K562 (cell line): ENCODE results near the gene CEP68. TPM values are rescaled to one million over a fixed set of nuclear protein-coding genes. Genes with fewer than 3 reads are reported as not detected.

Experiments
- ATAC-seq: fragments of 200-7000 bp; cut with Tn5 transposase; 3 replicates; pipeline ENCODE4 v1.9.1; 2020; ENCODE audit warnings: moderate library complexity
- BruUV-seq: library from RNA; stranded (reverse); fragments of 400-500 nt; replicated peaks from 2 replicates; lab custom pipeline; 2021; lab: Mats Ljungman, UMichigan
- CTCF ChIA-PET: fragments of 300-600 bp; formaldehyde crosslinking; extraction: SDS; loops from one replicate; lab custom pipeline; 2021; ENCODE audit warnings: low intra/inter-chr PET ratio; lab: Yijun Ruan, JAX
- POLR2A ChIA-PET: fragments of 300-600, 350-650 bp; sonication (Branson Sonifier 250); formaldehyde crosslinking; extraction: SDS; loops from one replicate; lab custom pipeline; 2021; ENCODE audit warnings: antibody characterized with exemption, inconsistent platforms; lab: Yijun Ruan, JAX
- DNase-seq, 4 experiments: peaks; one replicate each; pipeline versions ENCODE4 v3.0.0 to v3.0.0-alpha.2; 2011 to 2018; ENCODE audit warnings: low spot score in 3 of 4, mixed read lengths in 3 of 4; ENCODE audit errors: extremely low read depth in 1 of 4
- FAIRE-seq: peaks from 2 replicates; lab custom pipeline; 2011; peaks lifted over from hg19 to GRCh38; lab: Jason Lieb, UNC
- H2AFZ ChIP-seq: 2 replicates; pipeline ENCODE4 v1.6.0; 2011; ENCODE audit warnings: low read depth, low read length, control low read depth, inconsistent platforms
- H3K27ac ChIP-seq: fragments of 200-600 bp; 3 replicates; pipeline ENCODE4 v1.8.0; 2011; ENCODE audit warnings: low read depth, mild to moderate bottlenecking, control low read depth, inconsistent platforms, low read length, moderate library complexity, mixed read lengths; ENCODE audit errors: extremely low read depth
- H3K27me3 ChIP-seq, 2 experiments: fragments of 300-600 bp in 1 of 2; 2 replicates in 1 of 2; 3 replicates in 1 of 2; pipeline versions ENCODE4 v1.6.0 to v1.8.0; 2011; ENCODE audit warnings: inconsistent platforms in 2 of 2, low read length in 2 of 2, mild to moderate bottlenecking in 1 of 2, mixed read lengths in 1 of 2, moderate library complexity in 1 of 2; ENCODE audit not compliant: control insufficient read depth in 2 of 2, insufficient read depth in 2 of 2
- H3K36me3 ChIP-seq: fragments of 300-600 bp; 3 replicates; pipeline ENCODE4 v1.8.0; 2011; ENCODE audit warnings: mild to moderate bottlenecking, low read length, inconsistent platforms; ENCODE audit not compliant: control insufficient read depth, insufficient read depth
- H3K4me1 ChIP-seq, 2 experiments: fragments of 200-600 bp in 1 of 2; replicated peaks in 1 of 2; 2 replicates in 1 of 2; 3 replicates in 1 of 2; pipeline versions ENCODE4 v1.5.1 to v1.8.0; 2011; ENCODE audit warnings: inconsistent platforms in 2 of 2, low read length in 2 of 2, mild to moderate bottlenecking in 1 of 2, mixed read lengths in 1 of 2, moderate library complexity in 1 of 2; ENCODE audit not compliant: control insufficient read depth in 2 of 2, insufficient read depth in 2 of 2
- H3K4me2 ChIP-seq: 2 replicates; pipeline ENCODE4 v1.6.1; 2011; ENCODE audit warnings: low read length, control low read depth, inconsistent platforms, mixed read lengths; ENCODE audit not compliant: insufficient read depth
- H3K4me3 ChIP-seq: fragments of 200-600 bp; sonication (generic), shearing (Covaris generic); 2 replicates; pipeline ENCODE4 v1.5.1; 2016; ENCODE audit warnings: control low read depth, inconsistent platforms
- H3K79me2 ChIP-seq: fragments of 200-600 bp; 3 replicates; pipeline ENCODE4 v1.8.0; 2011; ENCODE audit warnings: low read length, inconsistent platforms; ENCODE audit not compliant: control insufficient read depth, insufficient read depth
- H3K9ac ChIP-seq, 2 experiments: 2 replicates each; pipeline versions ENCODE4 v1.6.0 to v1.6.1; 2011; ENCODE audit warnings: low read depth in 2 of 2, low read length in 2 of 2, control low read depth in 1 of 2, inconsistent platforms in 1 of 2, mild to moderate bottlenecking in 1 of 2, mixed read lengths in 1 of 2; ENCODE audit not compliant: insufficient read depth in 1 of 2
- H3K9me1 ChIP-seq: one replicate; pipeline ENCODE4 v1.6.0; 2011; ENCODE audit warnings: inconsistent platforms, mild to moderate bottlenecking, low read length, moderate library complexity; ENCODE audit not compliant: control insufficient read depth, insufficient read depth
- H3K9me3 ChIP-seq: replicated peaks from 2 replicates; pipeline ENCODE4 v1.5.1; 2011; ENCODE audit warnings: low read depth, low read length, inconsistent platforms; ENCODE audit not compliant: control insufficient read depth, insufficient read depth
- H4K20me1 ChIP-seq: replicated peaks from 2 replicates; pipeline ENCODE4 v1.6.1; 2011; ENCODE audit warnings: low read length, inconsistent platforms, mixed read lengths; ENCODE audit not compliant: control insufficient read depth, insufficient read depth
- CBFA2T2 ChIP-seq: fragments of 450-650 bp; conservative IDR thresholded peaks from 2 replicates; pipeline ENCODE4 v1.6.1; 2017; ENCODE audit warnings: mild to moderate bottlenecking
- CBFA2T3 ChIP-seq: fragments of 450-650 bp; IDR thresholded peaks from 2 replicates; pipeline ENCODE4 v1.6.1; 2017
- CREM ChIP-seq: IDR thresholded peaks from 2 replicates; pipeline ENCODE4 v1.6.1; 2014; ENCODE audit warnings: antibody characterized with exemption, low read depth
- DDX20 ChIP-seq: fragments of 450-650 bp; IDR thresholded peaks from 2 replicates; pipeline ENCODE4 v1.6.1; 2016; ENCODE audit warnings: missing genetic modification characterization, low read depth, mild to moderate bottlenecking, missing compliant biosample characterization, moderate library complexity
- GABPB2 ChIP-seq: fragments of 250-450 bp; sonication (Bioruptor Pico); conservative IDR thresholded peaks from 2 replicates; pipeline ENCODE4 v1.5.1; 2021; ENCODE audit warnings: mild to moderate bottlenecking
- MEF2D ChIP-seq: conservative IDR thresholded peaks from 2 replicates; pipeline ENCODE4 v1.6.1; 2016; ENCODE audit warnings: low read depth, missing genetic modification characterization, missing compliant biosample characterization
- NCOR1 ChIP-seq: fragments of 450-650 bp; IDR thresholded peaks from 2 replicates; pipeline ENCODE4 v1.6.1; 2016; ENCODE audit warnings: mild to moderate bottlenecking, moderate library complexity
- TAL1 ChIP-seq: fragments of 450-650 bp; IDR thresholded peaks from 2 replicates; pipeline ENCODE4 v1.6.1; 2016; ENCODE audit warnings: mild to moderate bottlenecking
- TCF3 ChIP-seq: sonication (generic); formaldehyde crosslinking; IDR thresholded peaks from 2 replicates; pipeline ENCODE4 v1.4.0; 2020; ENCODE audit warnings: mild to moderate bottlenecking, missing genetic modification reagents
- TEAD4 ChIP-seq, 2 experiments: sonication (generic) in 1 of 2; formaldehyde crosslinking in 1 of 2; IDR thresholded peaks; 2 replicates each; pipeline versions ENCODE4 v1.6.1 to v1.8.0; 2012 to 2022; ENCODE audit warnings: borderline replicate concordance in 1 of 2, inconsistent platforms in 1 of 2, low read length in 1 of 2, mild to moderate bottlenecking in 1 of 2, missing genetic modification reagents in 1 of 2
- WGBS: fragments of 100-300 bp; shearing (Covaris generic); methylation state at CpG from one replicate; pipeline ENCODE4 v1.1.6; 2016; ENCODE audit warnings: low coverage, mixed read lengths; ENCODE audit not compliant: insufficient coverage; ENCODE audit errors: missing lambda C conversion rate; 5-methylcytosine and 5-hydroxymethylcytosine counted together
- in situ Hi-C: fragments of 300-500 bp; cut with MboI; formaldehyde crosslinking; loops from 4 replicates; pipeline ENCODE4 v1.15.0; 2018; ENCODE audit warnings: inconsistent platforms, mixed read lengths
- intact Hi-C: fragments of 100-400 bp; cut with micrococcal nuclease; formaldehyde crosslinking; loops from 2 replicates; pipeline ENCODE4 v1.14.2; 2022
- polyA plus RNA-seq, 8 experiments: library from polyadenylated mRNA; depleted of rRNA in 4 of 8; stranded (reverse) in 5 of 8; unstranded in 3 of 8; fragments of >200 nt; fragmentation: Nextera tagmentation in 2 of 8; fragmentation: Illumina TruSeq in 1 of 8; extraction: Ambion mirVana in 2 of 8; extraction: Trizol in 1 of 8; gene quantifications; 2 replicates each; pipeline versions ENCODE4 v1.2.1 to v1.2.3, GENCODE V29; 2011 to 2014; ENCODE audit warnings: inconsistent platforms in 1 of 8, missing spikeins in 1 of 8
- total RNA-seq, 7 experiments: library from RNA; depleted of rRNA in 6 of 7; stranded (reverse); fragments of >200 nt in 6 of 7; fragmentation: Illumina TruSeq in 2 of 7; extraction: Trizol in 2 of 7; gene quantifications; 2 replicates each; pipeline versions ENCODE4 v1.2.1 to v1.2.3, GENCODE V29; 2011 to 2021; ENCODE audit warnings: low replicate concordance in 1 of 7
- TF ChIP-seq, protein P1 (sequence below): fragments of 250-450 bp; sonication (Bioruptor Pico); IDR thresholded peaks from 2 replicates; pipeline ENCODE4 v1.5.0; 2020; ENCODE audit warnings: mild to moderate bottlenecking, borderline replicate concordance
- TF ChIP-seq, protein P2 (sequence below): IDR thresholded peaks from 2 replicates; pipeline ENCODE4 v1.6.1; 2012; ENCODE audit warnings: low read depth, low read length, improper control_type of control experiment, borderline replicate concordance
- TF ChIP-seq, protein P3 (sequence below): sonication (generic); formaldehyde crosslinking; IDR thresholded peaks from 2 replicates; pipeline ENCODE4 v1.4.0; 2020; ENCODE audit warnings: mild to moderate bottlenecking, missing genetic modification reagents

The CEP68 gene
- total and polyA plus RNA-seq, 9 of the 15 experiments (the other 6 are each of a cell fraction or from before 2014, with no cell fraction given): 1.4 to 8.5 (median 5.2) TPM

DNA sequence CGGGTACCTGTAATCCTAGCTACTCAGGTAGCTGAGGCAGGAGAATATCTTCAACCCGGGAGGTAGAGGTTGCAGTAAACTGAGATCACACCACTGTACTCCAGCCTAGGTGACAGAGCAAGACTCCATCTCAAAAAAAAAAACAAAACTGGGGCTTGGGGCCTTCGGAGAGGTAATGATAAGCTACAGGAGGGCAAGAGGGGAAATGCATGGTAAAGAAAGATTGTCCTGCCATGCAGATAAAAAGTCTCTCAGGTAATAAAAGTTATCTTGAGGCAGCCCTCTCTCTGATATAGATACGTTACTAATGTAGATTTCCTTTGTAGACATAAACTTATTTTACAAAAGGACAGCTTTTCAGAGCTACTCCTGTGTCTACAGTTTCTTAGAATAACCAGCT lies 77.4 kb downstream of the CEP68 start:
- in situ Hi-C loops: no loop called here
- CTCF ChIA-PET: no interaction called here
- DNase-seq: peak in 1 of 4 experiments; percentile 40
- TF ChIP-seq GABPB2 (no peak), DDX20 (tag) (no peak), TEAD4 (IDR thresholded peaks at IDR 0.05; ENCODE audit: low read length) (peak; percentile 42; the same call in 1 of the 2 replicates), TEAD4 (CRISPR knock-in tag; IDR thresholded peaks at IDR 0.05; ENCODE audit: borderline replicate concordance) (no peak), CREM (no peak), NCOR1 (peak; percentile 26; the same call in 1 of the 2 replicates), CBFA2T3 (peak; percentile 83), CBFA2T2 (peak; percentile 72), TCF3 (peak; percentile 46; the same call in 1 of the 2 replicates), TAL1 (peak; percentile 66; the same call in 1 of the 2 replicates), MEF2D (tag) (no peak)
- TF ChIP-seq, protein P1, sequence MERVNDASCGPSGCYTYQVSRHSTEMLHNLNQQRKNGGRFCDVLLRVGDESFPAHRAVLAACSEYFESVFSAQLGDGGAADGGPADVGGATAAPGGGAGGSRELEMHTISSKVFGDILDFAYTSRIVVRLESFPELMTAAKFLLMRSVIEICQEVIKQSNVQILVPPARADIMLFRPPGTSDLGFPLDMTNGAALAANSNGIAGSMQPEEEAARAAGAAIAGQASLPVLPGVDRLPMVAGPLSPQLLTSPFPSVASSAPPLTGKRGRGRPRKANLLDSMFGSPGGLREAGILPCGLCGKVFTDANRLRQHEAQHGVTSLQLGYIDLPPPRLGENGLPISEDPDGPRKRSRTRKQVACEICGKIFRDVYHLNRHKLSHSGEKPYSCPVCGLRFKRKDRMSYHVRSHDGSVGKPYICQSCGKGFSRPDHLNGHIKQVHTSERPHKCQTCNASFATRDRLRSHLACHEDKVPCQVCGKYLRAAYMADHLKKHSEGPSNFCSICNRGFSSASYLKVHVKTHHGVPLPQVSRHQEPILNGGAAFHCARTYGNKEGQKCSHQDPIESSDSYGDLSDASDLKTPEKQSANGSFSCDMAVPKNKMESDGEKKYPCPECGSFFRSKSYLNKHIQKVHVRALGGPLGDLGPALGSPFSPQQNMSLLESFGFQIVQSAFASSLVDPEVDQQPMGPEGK (CRISPR knock-in tag): no peak
- TF ChIP-seq, protein P2, sequence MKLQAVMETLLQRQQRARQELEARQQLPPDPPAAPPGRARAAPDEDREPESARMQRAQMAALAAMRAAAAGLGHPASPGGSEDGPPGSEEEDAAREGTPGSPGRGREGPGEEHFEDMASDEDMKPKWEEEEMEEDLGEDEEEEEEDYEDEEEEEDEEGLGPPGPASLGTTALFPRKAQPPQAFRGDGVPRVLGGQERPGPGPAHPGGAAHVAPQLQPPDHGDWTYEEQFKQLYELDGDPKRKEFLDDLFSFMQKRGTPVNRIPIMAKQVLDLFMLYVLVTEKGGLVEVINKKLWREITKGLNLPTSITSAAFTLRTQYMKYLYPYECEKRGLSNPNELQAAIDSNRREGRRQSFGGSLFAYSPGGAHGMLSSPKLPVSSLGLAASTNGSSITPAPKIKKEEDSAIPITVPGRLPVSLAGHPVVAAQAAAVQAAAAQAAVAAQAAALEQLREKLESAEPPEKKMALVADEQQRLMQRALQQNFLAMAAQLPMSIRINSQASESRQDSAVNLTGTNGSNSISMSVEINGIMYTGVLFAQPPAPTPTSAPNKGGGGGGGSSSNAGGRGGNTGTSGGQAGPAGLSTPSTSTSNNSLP: no peak
- TF ChIP-seq, protein P3, sequence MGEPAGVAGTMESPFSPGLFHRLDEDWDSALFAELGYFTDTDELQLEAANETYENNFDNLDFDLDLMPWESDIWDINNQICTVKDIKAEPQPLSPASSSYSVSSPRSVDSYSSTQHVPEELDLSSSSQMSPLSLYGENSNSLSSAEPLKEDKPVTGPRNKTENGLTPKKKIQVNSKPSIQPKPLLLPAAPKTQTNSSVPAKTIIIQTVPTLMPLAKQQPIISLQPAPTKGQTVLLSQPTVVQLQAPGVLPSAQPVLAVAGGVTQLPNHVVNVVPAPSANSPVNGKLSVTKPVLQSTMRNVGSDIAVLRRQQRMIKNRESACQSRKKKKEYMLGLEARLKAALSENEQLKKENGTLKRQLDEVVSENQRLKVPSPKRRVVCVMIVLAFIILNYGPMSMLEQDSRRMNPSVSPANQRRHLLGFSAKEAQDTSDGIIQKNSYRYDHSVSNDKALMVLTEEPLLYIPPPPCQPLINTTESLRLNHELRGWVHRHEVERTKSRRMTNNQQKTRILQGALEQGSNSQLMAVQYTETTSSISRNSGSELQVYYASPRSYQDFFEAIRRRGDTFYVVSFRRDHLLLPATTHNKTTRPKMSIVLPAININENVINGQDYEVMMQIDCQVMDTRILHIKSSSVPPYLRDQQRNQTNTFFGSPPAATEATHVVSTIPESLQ (CRISPR knock-in tag): no peak

More for the DNA sequence above, 77.4 kb downstream of the CEP68 start:
- H3K9ac ChIP-seq: no peak overlapping the region
- peak overlapping the region; percentile 43 for H2AFZ ChIP-seq
- no peak overlapping the region for H3K4me2 ChIP-seq
- no peaks in the 10 kb centered on the region for H3K27me3 ChIP-seq
- no peak overlapping the region for H3K27ac ChIP-seq
- 23% methylated on average over 4 of the region's 4 CpGs for WGBS
- BruUV-seq: no TSS peak
- H3K9me3 ChIP-seq: no peaks in the 10 kb centered on the region
- H3K79me2 ChIP-seq: peaks cover 14% of the 10 kb centered on the region
- POLR2A ChIA-PET: interaction anchor here (0.8 to 1.5 kb wide), 4 partner anchors 15 to 1250 kb away, joined by 3 to 5 read pairs (median 3); no protein-coding TSS in a partner anchor
- H4K20me1 ChIP-seq: peaks cover 7% of the 10 kb centered on the region
- ATAC-seq (no peak), FAIRE-seq (peak; percentile 46)
- H3K36me3 ChIP-seq: peaks cover 4% of the 10 kb centered on the region; the same call in 1 of the 3 replicates
- H3K9me1 ChIP-seq: no peaks in the 10 kb centered on the region
- intact Hi-C loops: no loop called here
- H3K4me3 ChIP-seq: no peak overlapping the region
- peaks cover 15 to 24% of the 10 kb centered on the region in 2 experiments; a peak in 4 of 5 replicates for H3K4me1 ChIP-seq
